LNCaP clone FGC (cell line): ENCODE results near the gene CFAP54.

Source experiments
- DNase-seq: peaks from one replicate; pipeline ENCODE4 v3.0.0-alpha.2; 2011; ENCODE audit warnings: low read depth
- H3K4me3 ChIP-seq: 2 replicates; pipeline ENCODE4 v1.5.1; 2011; ENCODE audit warnings: mild to moderate bottlenecking, low read depth, low read length, control low read depth
- CTCF ChIP-seq: IDR thresholded peaks from 2 replicates; pipeline ENCODE4 v1.5.1; 2012; ENCODE audit warnings: mild to moderate bottlenecking; ENCODE audit not compliant: control insufficient read depth, insufficient read depth; ENCODE audit errors: extremely low read depth

CFAP54 gene

GRCh38 chr12:96811083-96811482, 321.7 kb downstream of the CFAP54 start:
- no peak for DNase-seq
- TF ChIP-seq CTCF, result no peak
- no peak overlapping the region for H3K4me3 ChIP-seq

- no peak for TF ChIP-seq CTCF
- no peak overlapping the region for H3K4me3 ChIP-seq
- no peak for DNase-seq
Observed at GRCh38 chr12:96812153-96812552, 322.8 kb downstream of the CFAP54 start.

- no peak for DNase-seq
- H3K4me3 ChIP-seq, result no peak overlapping the region
- TF ChIP-seq CTCF, result no peak
Observed at GRCh38 chr12:96814200-96814599, 324.8 kb downstream of the CFAP54 start.

- TF ChIP-seq CTCF, result no peak
- DNase-seq, result no peak
Observed at GRCh38 chr12:96821592-96821991, 332.2 kb downstream of the CFAP54 start.

GRCh38 chr12:96822641-96823040, 333.3 kb downstream of the CFAP54 start:
- no peak overlapping the region for H3K4me3 ChIP-seq
- no peak for TF ChIP-seq CTCF
- no peak for DNase-seq

More at GRCh38 chr12:96821592-96821991, 332.2 kb downstream of the CFAP54 start:
- H3K4me3 ChIP-seq, result no peak overlapping the region

- no peak for TF ChIP-seq CTCF
- H3K4me3 ChIP-seq, result no peak overlapping the region
- DNase-seq, result no peak
Observed at GRCh38 chr12:96824074-96824837, 334.9 kb downstream of the CFAP54 start.

GRCh38 chr12:96824838-96825236, 335.5 kb downstream of the CFAP54 start:
- no peak overlapping the region for H3K4me3 ChIP-seq
- no peak for TF ChIP-seq CTCF
- DNase-seq, result no peak
